Activated T-cell treated with anti-CD3 and anti-CD28 coated beads, Interleukin-2, amount 50 U/mL, for 72 hours (primary cell): ENCODE data around the gene ATL2. TPM values are rescaled to one million over a fixed set of nuclear protein-coding genes. Genes with fewer than 3 reads are reported as not detected.
"Not testable (repeated sequence)": the region's sequence is repeated elsewhere in the genome, so short reads cannot be mapped to it uniquely, and the experiment has no call there.

Experiments
- ATAC-seq, 2 donors: fragments of 150-1000 bp; cut with Tn5 transposase; replicated peaks in 1 of 2; 2 replicates each; pipeline ENCODE4 v1.10.0; 2021; ENCODE audit warnings: moderate library complexity in 2 of 2, mild to moderate bottlenecking in 1 of 2
- DNase-seq, 2 donors: peaks; one replicate each; pipeline ENCODE4 v3.0.0; 2021 to 2022; ENCODE audit warnings: mixed read lengths in 1 of 2
- H3K27ac Mint-ChIP-seq: one replicate; pipeline ENCODE4 v1.8.0; 2022; ENCODE audit warnings: mild to moderate bottlenecking, moderate library complexity, mixed read lengths
- H3K27me3 Mint-ChIP-seq: one replicate; pipeline ENCODE4 v1.8.0; 2022; ENCODE audit warnings: low read depth, mixed read lengths
- H3K36me3 Mint-ChIP-seq, 2 donors: one replicate each; pipeline ENCODE4 v1.8.0; 2022; ENCODE audit warnings: mixed read lengths in 2 of 2, mild to moderate bottlenecking in 1 of 2; ENCODE audit not compliant: insufficient read depth in 2 of 2
- H3K4me1 Mint-ChIP-seq: one replicate; pipeline ENCODE4 v1.8.0; 2022; ENCODE audit warnings: low read depth, mixed read lengths
- H3K4me3 Mint-ChIP-seq, 2 donors: one replicate each; pipeline ENCODE4 v1.8.0; 2022; ENCODE audit warnings: mild to moderate bottlenecking in 2 of 2, mixed read lengths in 2 of 2, moderate library complexity in 2 of 2
- H3K9me3 Mint-ChIP-seq, 2 donors: one replicate each; pipeline ENCODE4 v1.8.0; 2022; ENCODE audit warnings: mixed read lengths in 2 of 2
- total RNA-seq, 2 donors: library from RNA; stranded (reverse); gene quantifications; one replicate each; pipeline ENCODE4 v1.2.3, GENCODE V29; 2022

The ATL2 gene
- total RNA-seq, 2 donors from 2014 or later, result 55.0 to 63.5 TPM

- no peak overlapping the region for H3K4me3 Mint-ChIP-seq
- peak; percentile 35 to 47 for ATAC-seq
- H3K9me3 Mint-ChIP-seq, result no peaks in the 10 kb centered on the region
- no peak for DNase-seq
- peaks cover 5 to 31% of the 10 kb centered on the region in 2 donors for H3K36me3 Mint-ChIP-seq
- no peaks in the 10 kb centered on the region for H3K27me3 Mint-ChIP-seq
- peaks cover 33% of the 10 kb centered on the region for H3K4me1 Mint-ChIP-seq
- peak overlapping the region; percentile 42 for H3K27ac Mint-ChIP-seq
These were observed 78.5 kb downstream of the ATL2 start for GRCh38 chr2:38298539-38298938.

GRCh38 chr2:38296197-38296780 is 80.8 kb downstream of the ATL2 start:
- DNase-seq (no peak), ATAC-seq (peak; percentile 47 to 55)
- no peak overlapping the region for H3K27ac Mint-ChIP-seq
- H3K9me3 Mint-ChIP-seq, result no peaks in the 10 kb centered on the region
- H3K36me3 Mint-ChIP-seq, result peaks cover 3 to 25% of the 10 kb centered on the region in 2 donors
- no peaks in the 10 kb centered on the region for H3K27me3 Mint-ChIP-seq
- H3K4me1 Mint-ChIP-seq, result peaks cover 20% of the 10 kb centered on the region
- no peak overlapping the region for H3K4me3 Mint-ChIP-seq

- Mint-ChIP-seq H3K4me3 (no peak overlapping the region), H3K36me3 (peaks cover 3 to 18% of the 10 kb centered on the region in 2 donors), H3K4me1 (peaks cover 14% of the 10 kb centered on the region), H3K9me3 (no peaks in the 10 kb centered on the region), H3K27me3 (peaks cover 5% of the 10 kb centered on the region), H3K27ac (no peak overlapping the region)
- no peak for ATAC-seq
- DNase-seq, result no peak
These were observed 82.5 kb downstream of the ATL2 start for GRCh38 chr2:38294597-38294996.

- no peak for ATAC-seq
- Mint-ChIP-seq H3K27ac (no peak overlapping the region), H3K36me3 (peaks cover 3 to 14% of the 10 kb centered on the region in 2 donors), H3K4me3 (no peak overlapping the region), H3K9me3 (no peaks in the 10 kb centered on the region), H3K27me3 (peaks cover 14% of the 10 kb centered on the region), H3K4me1 (peaks cover 8% of the 10 kb centered on the region)
- DNase-seq, result no peak
These were observed 83.8 kb downstream of the ATL2 start for GRCh38 chr2:38293152-38293865.

GRCh38 chr2:38290332-38290731 is 86.7 kb downstream of the ATL2 start:
- ATAC-seq (no peak), DNase-seq (no peak)
- H3K27me3 Mint-ChIP-seq, result peaks cover 24% of the 10 kb centered on the region
- H3K4me1 Mint-ChIP-seq, result no peaks in the 10 kb centered on the region
- H3K36me3 Mint-ChIP-seq, result no peaks in the 10 kb centered on the region
- no peak overlapping the region for H3K27ac Mint-ChIP-seq
- no peaks in the 10 kb centered on the region for H3K9me3 Mint-ChIP-seq
- no peak overlapping the region for H3K4me3 Mint-ChIP-seq

- Mint-ChIP-seq H3K27me3 (peaks cover 27% of the 10 kb centered on the region), H3K27ac (no peak overlapping the region), H3K4me3 (no peak overlapping the region), H3K36me3 (no peaks in the 10 kb centered on the region), H3K9me3 (no peaks in the 10 kb centered on the region), H3K4me1 (peaks cover 9% of the 10 kb centered on the region)
- no peak for ATAC-seq
- no peak for DNase-seq
These were observed 92.1 kb downstream of the ATL2 start for GRCh38 chr2:38284971-38285370.

- ATAC-seq (no peak), DNase-seq (no peak)
- no peaks in the 10 kb centered on the region for H3K9me3 Mint-ChIP-seq
- H3K36me3 Mint-ChIP-seq, result no peaks in the 10 kb centered on the region
- H3K27me3 Mint-ChIP-seq, result peaks cover 12% of the 10 kb centered on the region
- H3K4me3 Mint-ChIP-seq, result no peak overlapping the region
- H3K27ac Mint-ChIP-seq, result no peak overlapping the region
- H3K4me1 Mint-ChIP-seq, result peaks cover 15% of the 10 kb centered on the region
These were observed 95.9 kb downstream of the ATL2 start for GRCh38 chr2:38281095-38281742.

GRCh38 chr2:38279201-38279600 is 97.9 kb downstream of the ATL2 start:
- Mint-ChIP-seq H3K36me3 (no peaks in the 10 kb centered on the region), H3K4me1 (peaks cover 13% of the 10 kb centered on the region), H3K27ac (no peak overlapping the region), H3K4me3 (no peak overlapping the region), H3K9me3 (no peaks in the 10 kb centered on the region), H3K27me3 (peaks cover 12% of the 10 kb centered on the region)
- no peak for DNase-seq
- ATAC-seq, result no peak

GRCh38 chr2:38278117-38278438 is 99.0 kb downstream of the ATL2 start:
- not testable (repeated sequence) for H3K4me3 Mint-ChIP-seq, H3K27me3 Mint-ChIP-seq, H3K36me3 Mint-ChIP-seq, H3K27ac Mint-ChIP-seq, H3K9me3 Mint-ChIP-seq, ATAC-seq, DNase-seq
- H3K4me1 Mint-ChIP-seq, result peaks cover 10% of the 10 kb centered on the region

GRCh38 chr2:38277245-38278116 is 99.6 kb downstream of the ATL2 start:
- Mint-ChIP-seq H3K27me3 (peaks cover 5% of the 10 kb centered on the region), H3K4me3 (no peak overlapping the region), H3K36me3 (no peaks in the 10 kb centered on the region), H3K27ac (no peak overlapping the region), H3K4me1 (peaks cover 10% of the 10 kb centered on the region), H3K9me3 (no peaks in the 10 kb centered on the region)
- peak in 1 of 2 donors; percentile 58 for ATAC-seq
- no peak for DNase-seq

GRCh38 chr2:38274286-38275276 is 102.5 kb downstream of the ATL2 start:
- DNase-seq (peak; percentile 20 to 30), ATAC-seq (peak; percentile 53 to 67)
- H3K27ac Mint-ChIP-seq, result no peak overlapping the region
- H3K9me3 Mint-ChIP-seq, result no peaks in the 10 kb centered on the region
- H3K4me3 Mint-ChIP-seq, result no peak overlapping the region
- peaks cover 5% of the 10 kb centered on the region for H3K27me3 Mint-ChIP-seq
- H3K36me3 Mint-ChIP-seq, result no peaks in the 10 kb centered on the region
- peaks cover 10% of the 10 kb centered on the region for H3K4me1 Mint-ChIP-seq

- H3K27ac Mint-ChIP-seq, result no peak overlapping the region
- ATAC-seq (no peak), DNase-seq (no peak)
- H3K4me1 Mint-ChIP-seq, result peaks cover 4% of the 10 kb centered on the region
- H3K27me3 Mint-ChIP-seq, result no peaks in the 10 kb centered on the region
- H3K9me3 Mint-ChIP-seq, result peaks cover 0 to 4% of the 10 kb centered on the region in 2 donors
- H3K36me3 Mint-ChIP-seq, result no peaks in the 10 kb centered on the region
- no peak overlapping the region for H3K4me3 Mint-ChIP-seq
These were observed 105.4 kb downstream of the ATL2 start for GRCh38 chr2:38271697-38272096.
